ENCODE data around the gene SGTB.
"Not testable (repeated sequence)": the region's sequence is repeated elsewhere in the genome, so short reads cannot be mapped to it uniquely, and the experiment has no call there.

SGTB gene

DNA sequence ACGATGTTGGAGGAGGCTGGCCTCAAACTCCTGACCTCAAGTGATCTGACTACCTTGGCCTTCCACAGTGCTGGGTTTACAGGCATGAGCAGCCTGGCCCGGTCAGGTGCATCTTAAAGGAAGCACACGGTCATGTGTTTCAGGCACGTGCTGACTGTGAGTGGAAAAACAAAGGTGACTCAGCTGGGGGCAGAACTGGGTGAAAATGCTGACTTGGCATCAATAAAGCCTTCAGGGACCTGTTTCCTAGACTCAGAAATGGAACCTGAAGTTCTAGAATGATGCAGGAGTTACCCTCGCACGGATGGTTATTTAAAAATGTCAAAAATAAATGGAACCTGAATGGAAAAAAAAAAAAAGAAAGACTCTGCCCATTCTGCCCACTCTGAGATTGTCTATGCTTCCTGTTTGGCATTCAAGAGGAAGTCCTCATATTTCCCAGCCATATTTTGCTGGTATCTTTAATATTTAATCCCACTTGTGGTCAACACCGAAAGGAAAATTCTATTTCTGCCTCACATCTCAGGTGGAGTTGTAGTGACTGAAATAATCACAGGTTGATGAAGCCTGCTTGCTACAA lies 12.4 kb upstream of the SGTB start:
- DNase-seq (ENCODE audit: low read depth in 2 of 2), result not testable (repeated sequence)

DNA sequence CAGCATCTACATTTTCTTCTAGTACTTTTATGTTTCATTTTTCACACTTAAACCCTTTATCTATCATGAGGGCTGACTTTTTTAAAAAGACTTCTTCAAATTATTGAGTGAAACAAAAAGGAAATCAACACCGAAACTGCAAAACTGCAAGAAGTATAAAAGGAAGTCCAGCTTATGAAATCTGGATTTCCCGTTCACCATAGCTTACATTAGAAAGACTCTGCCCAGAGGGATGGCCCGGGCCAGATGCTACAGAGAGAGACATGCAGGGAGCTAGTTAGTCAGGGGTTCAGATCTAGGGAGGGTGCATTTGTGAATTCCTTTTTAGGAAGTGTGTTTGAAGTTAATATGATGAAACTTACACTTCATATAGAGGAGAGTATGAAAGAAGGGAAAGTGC lies 10.1 kb upstream of the SGTB start:
- not testable (repeated sequence) for DNase-seq (ENCODE audit: low read depth in 2 of 2)

GRCh38 chr5:65730910-65731309 lies 9.0 kb upstream of the SGTB start:
- DNase-seq (ENCODE audit: low read depth in 2 of 2), result no peak

DNA sequence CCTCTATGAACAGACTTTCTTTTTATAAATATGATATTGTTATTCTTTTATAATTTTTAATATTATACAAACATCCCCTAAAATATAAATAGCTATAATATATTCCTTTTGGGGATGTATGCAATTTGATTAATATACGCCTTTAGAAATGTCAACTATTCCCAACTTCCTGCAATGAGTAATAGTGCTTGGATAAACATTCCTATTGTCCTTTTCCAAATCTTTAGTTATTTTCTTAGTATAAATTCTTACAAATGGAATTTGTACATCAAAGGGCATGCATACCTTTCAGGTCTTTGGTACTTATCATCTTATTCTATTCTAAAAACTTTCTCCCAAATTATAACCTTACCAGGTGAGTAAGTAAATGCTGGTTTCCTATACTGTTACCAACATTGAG lies 6.3 kb upstream of the SGTB start:
- DNase-seq (ENCODE audit: low read depth in 2 of 2), result no peak

- DNase-seq (ENCODE audit: low read depth in 2 of 2), result no peak
Observed at GRCh38 chr5:65727491-65728156, 5.7 kb upstream of the SGTB start.

- DNase-seq (ENCODE audit: low read depth in 2 of 2), result no peak
Observed at GRCh38 chr5:65722575-65723403, 880 bp upstream of the SGTB start.

GRCh38 chr5:65721050-65721719 lies 724 bp downstream of the SGTB start:
- DNase-seq (ENCODE audit: low read depth in 2 of 2), result no peak

DNA sequence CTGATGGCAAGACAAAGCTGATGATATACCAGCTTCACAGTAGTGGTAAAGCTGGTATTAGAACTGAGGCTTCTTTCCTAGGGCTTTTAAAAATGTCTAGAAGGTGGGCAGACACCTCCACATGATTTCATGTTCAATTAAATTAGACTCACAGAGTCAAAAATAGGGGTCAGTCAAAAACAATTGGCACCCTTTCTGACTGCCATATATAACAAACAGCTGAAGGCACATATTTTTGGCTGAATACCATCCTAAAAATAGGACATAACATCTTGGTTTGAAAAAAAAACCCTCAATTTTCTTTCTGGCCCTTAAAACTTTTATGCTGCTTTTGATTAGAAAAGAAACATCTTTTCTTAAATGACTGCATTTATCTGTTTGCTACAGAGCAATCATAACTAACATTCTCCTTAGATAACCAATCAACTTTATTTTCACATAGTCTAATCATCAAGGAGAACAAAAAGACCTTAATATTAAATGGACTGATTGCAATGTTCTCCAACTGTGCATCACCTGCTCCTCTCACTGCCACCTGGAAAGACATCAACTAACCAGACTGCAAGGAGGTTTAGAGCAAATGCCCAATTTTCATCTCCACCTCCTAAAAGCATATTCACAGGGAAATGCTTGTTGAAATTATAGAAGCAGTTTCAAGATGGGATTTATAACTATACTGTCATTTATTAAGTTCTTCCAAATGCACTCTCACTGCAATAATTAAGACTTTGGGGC lies 3.2 kb downstream of the SGTB start:
- no peak for DNase-seq (ENCODE audit: low read depth in 2 of 2)

DNA sequence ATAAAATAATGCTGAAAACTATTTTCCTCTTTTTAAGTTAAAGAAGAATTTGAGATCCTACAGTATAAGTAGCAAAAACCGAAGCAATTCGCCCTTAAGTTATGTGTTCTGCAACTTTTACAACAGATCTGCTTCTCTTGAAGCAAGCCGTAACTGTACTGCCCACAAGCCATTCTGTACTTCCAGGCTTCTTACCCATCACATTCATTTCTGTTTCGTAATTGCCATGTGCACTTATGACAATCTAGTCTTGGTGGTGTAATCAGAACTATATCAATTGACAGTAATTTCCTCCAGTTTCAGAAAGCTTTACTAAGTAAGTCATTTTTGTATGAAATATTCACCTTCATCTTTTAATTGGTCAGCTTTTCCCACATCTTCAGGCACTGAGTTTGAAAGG lies 13.8 kb downstream of the SGTB start:
- DNase-seq (ENCODE audit: low read depth in 2 of 2), result no peak

- no peak for DNase-seq (ENCODE audit: low read depth in 2 of 2)
Observed at GRCh38 chr5:65707663-65708062, 14.2 kb downstream of the SGTB start.

DNA sequence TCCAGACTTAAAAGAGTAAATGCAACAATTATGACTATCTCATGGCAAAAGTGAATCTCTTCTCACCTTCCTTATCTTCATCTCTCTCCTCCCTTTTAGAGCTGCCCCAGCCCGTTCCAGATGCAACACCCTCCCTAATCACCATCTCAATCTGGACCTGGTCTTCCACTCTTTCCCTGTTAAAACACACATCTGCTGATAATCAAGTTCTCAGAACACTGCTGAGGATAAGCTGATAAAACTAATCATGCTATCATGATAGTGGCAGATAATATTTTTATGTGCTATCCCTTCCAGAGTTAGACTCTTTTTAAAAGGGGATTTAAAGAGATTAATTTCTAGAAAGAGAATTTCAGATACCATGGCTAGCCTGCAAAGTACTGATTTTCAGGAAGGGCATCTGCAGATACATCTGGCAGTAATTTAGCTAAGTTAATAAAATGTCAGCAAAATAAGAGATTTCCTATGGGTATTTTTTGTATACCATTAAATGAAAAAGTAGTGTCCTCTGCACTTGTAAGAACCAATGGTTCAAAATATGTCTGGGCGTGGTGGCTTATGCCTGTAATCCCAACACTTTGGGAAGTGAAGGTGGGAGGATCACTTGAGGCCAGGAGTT lies 17.2 kb downstream of the SGTB start:
- DNase-seq (ENCODE audit: low read depth in 2 of 2), result no peak

DNA sequence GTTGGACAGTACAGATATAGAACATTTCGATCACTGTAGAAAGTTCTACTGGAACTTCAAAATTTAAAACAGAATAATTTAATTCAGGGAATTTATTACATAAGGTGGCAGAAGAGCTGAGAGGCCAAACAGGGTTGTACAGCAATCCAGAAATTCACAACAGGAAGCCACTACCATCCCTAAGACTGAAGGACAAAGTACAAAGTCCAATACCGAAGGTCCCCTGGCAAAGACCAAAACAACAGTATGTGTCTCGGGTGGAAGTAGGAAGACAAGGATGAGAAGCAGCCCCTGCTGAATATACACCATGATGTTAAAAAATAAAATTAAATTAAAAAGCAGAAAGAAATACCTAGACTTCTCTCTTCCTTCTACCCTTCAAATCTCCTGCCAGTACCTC lies 19.9 kb downstream of the SGTB start:
- DNase-seq (ENCODE audit: low read depth in 2 of 2), result no peak

GRCh38 chr5:65699338-65699737 lies 22.6 kb downstream of the SGTB start:
- DNase-seq (ENCODE audit: low read depth in 2 of 2), result no peak

DNA sequence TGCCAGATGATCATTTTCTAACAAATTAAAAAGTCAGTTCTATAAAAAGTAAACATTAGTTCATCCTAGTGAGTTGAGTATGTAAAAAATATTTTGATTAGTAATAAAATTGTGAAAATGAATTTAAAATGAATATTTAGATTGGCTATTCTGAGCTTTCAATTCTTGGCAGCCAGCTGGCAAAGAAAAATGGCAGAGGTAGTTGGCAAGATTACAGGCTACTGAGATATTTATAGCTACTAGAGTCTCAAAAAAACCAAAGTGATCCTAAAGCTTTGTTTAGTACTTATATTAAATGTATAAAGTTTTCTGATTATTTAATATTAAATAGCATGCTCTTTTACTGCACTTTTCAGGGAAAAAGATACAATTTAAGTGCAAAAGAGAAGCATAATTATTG lies 25.0 kb downstream of the SGTB start:
- DNase-seq (ENCODE audit: low read depth in 2 of 2), result no peak

DNA sequence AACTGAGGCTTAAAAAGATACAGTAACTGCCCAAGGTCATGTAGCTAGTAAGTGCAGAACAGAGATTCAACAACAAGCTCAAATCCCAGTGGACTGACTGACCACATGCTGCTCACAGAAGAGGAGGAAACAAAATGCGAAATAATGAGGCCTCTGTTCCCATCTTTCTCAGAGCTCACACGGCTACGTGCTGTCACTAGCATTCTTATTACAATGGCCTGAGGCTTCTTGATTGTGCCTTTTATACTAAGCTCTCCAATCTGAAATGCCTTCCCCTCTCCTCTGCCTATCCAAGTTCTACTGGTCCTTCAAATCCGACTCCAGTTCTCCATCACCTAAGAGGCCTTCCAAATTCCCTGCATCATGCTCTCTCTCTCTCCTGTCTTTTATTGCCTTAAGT lies 26.0 kb downstream of the SGTB start:
- DNase-seq (ENCODE audit: low read depth in 2 of 2), result no peak

GRCh38 chr5:65695162-65695755 lies 26.6 kb downstream of the SGTB start:
- no peak for DNase-seq (ENCODE audit: low read depth in 2 of 2)

GRCh38 chr5:65693121-65693520 lies 28.8 kb downstream of the SGTB start:
- DNase-seq (ENCODE audit: low read depth in 2 of 2), result no peak

- no peak for DNase-seq (ENCODE audit: low read depth in 2 of 2)
Observed at GRCh38 chr5:65682148-65682547, 39.8 kb downstream of the SGTB start.

- not testable (repeated sequence) for DNase-seq (ENCODE audit: low read depth in 2 of 2)
Observed at GRCh38 chr5:65676056-65676455, 45.9 kb downstream of the SGTB start.

DNA sequence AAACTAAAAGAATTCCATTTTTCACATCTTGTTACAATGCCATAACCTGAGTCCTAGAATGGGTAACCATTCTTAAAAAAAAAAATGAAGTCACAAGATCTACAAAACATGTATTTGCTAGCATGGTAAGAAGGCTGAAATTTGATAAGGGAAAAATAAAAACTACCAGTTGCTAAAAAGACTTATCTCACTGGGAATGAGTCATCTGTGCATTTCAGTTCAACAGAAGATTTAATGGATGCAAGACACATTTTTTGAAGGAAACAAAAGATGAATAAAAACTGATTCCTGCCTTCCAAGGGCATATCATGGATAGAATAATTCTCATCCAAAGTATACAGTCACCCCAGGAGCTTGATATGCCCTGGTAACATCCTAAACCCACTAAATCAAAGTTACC lies 47.2 kb downstream of the SGTB start:
- no peak for DNase-seq (ENCODE audit: low read depth in 2 of 2)

- DNase-seq (ENCODE audit: low read depth in 2 of 2), result no peak
Observed at GRCh38 chr5:65672796-65673195, 49.1 kb downstream of the SGTB start.
